Panc1 (cell line): ENCODE data around the gene BCAN. TPM values are rescaled to one million over a fixed set of nuclear protein-coding genes. Genes with fewer than 3 reads are reported as not detected.

Experiments used
- ATAC-seq: fragments of 200-7000 bp; cut with Tn5 transposase; 2 replicates; pipeline ENCODE4 v1.9.1; 2020; ENCODE audit warnings: mild to moderate bottlenecking, moderate library complexity
- BruUV-seq: library from RNA; stranded (reverse); fragments of 400-500 nt; replicated peaks from 2 replicates; lab custom pipeline; 2021; lab: Mats Ljungman, UMichigan
- CTCF ChIA-PET: fragments of 300-600 bp; sonication (Branson Sonifier 250); formaldehyde crosslinking; loops from one replicate; lab custom pipeline; 2022; ENCODE audit warnings: antibody characterized with exemption; lab: Charles Lee
- POLR2A ChIA-PET: fragments of 300-600 bp; sonication (Branson Sonifier 250); formaldehyde crosslinking; loops from one replicate; lab custom pipeline; 2022; ENCODE audit warnings: antibody characterized with exemption; lab: Charles Lee
- DNase-seq: peaks from one replicate; pipeline ENCODE4 v3.0.0-alpha.2; 2010; ENCODE audit warnings: low read depth, low spot score
- H3K27ac ChIP-seq: 2 replicates; pipeline ENCODE4 v1.5.1; 2011; ENCODE audit warnings: mild to moderate bottlenecking, low read length, inconsistent platforms
- H3K27me3 ChIP-seq: fragments of 200-500 bp; sonication (Bioruptor generic); 2 replicates; pipeline ENCODE4 v1.6.0; 2014; ENCODE audit warnings: low read length, inconsistent platforms; ENCODE audit not compliant: control insufficient read depth, insufficient read depth
- H3K36me3 ChIP-seq: fragments of 200-500 bp; sonication (Bioruptor generic); 2 replicates; pipeline ENCODE4 v1.5.1; 2014; ENCODE audit warnings: inconsistent platforms, mild to moderate bottlenecking, low read length, moderate library complexity; ENCODE audit not compliant: control insufficient read depth, insufficient read depth
- H3K4me1 ChIP-seq: 2 replicates; pipeline ENCODE4 v1.5.1; 2011; ENCODE audit warnings: inconsistent platforms, mild to moderate bottlenecking, low read length, moderate library complexity; ENCODE audit not compliant: control insufficient read depth, insufficient read depth
- H3K4me3 ChIP-seq, 2 experiments: 2 replicates each; pipeline ENCODE4 v1.5.1; 2011 to 2012; ENCODE audit warnings: low read depth in 2 of 2, low read length in 2 of 2, mild to moderate bottlenecking in 2 of 2, inconsistent platforms in 1 of 2, moderate library complexity in 1 of 2
- H3K9me3 ChIP-seq: fragments of 200-500 bp; sonication (Bioruptor generic); 2 replicates; pipeline ENCODE4 v1.5.1; 2014; ENCODE audit warnings: low read depth, mild to moderate bottlenecking, inconsistent platforms, low read length, moderate library complexity; ENCODE audit not compliant: control insufficient read depth, insufficient read depth
- POLR2AphosphoS5 ChIP-seq: IDR thresholded peaks from 2 replicates; pipeline ENCODE4 v1.6.1; 2012; ENCODE audit warnings: mild to moderate bottlenecking, low read depth, low read length, moderate library complexity
- SIN3A ChIP-seq: IDR thresholded peaks from 2 replicates; pipeline ENCODE4 v1.6.1; 2012; ENCODE audit warnings: low read depth, mild to moderate bottlenecking, low read length, moderate library complexity, borderline replicate concordance; ENCODE audit not compliant: insufficient read depth
- TCF7L2 ChIP-seq: IDR thresholded peaks from 2 replicates; pipeline ENCODE4 v1.6.1; 2011; ENCODE audit warnings: mild to moderate bottlenecking, low read depth, low read length, inconsistent platforms
- in situ Hi-C: cut with HindIII; loops from 2 replicates; pipeline ENCODE4 v1.10.0; 2016; ENCODE audit warnings: low sequenced_read_pairs, low pct_unique_long_range_greater_than_20kb
- intact Hi-C: fragments of 100-400 bp; cut with micrococcal nuclease; formaldehyde crosslinking; loops from one replicate; pipeline ENCODE4 v1.10.0; 2022; ENCODE audit not compliant: unreplicated experiment
- total RNA-seq: library from RNA; stranded (reverse); gene quantifications from one replicate; pipeline ENCODE4 v1.2.1, GENCODE V29; 2021; ENCODE audit not compliant: unreplicated experiment
- TF ChIP-seq, protein P1 (sequence below): fragments of 450-650 bp; IDR thresholded peaks from 2 replicates; pipeline ENCODE4 v1.5.1; 2017; ENCODE audit warnings: mild to moderate bottlenecking
- TF ChIP-seq, protein P2 (sequence below), 2 experiments: IDR thresholded peaks; 2 replicates each; pipeline ENCODE4 v1.6.1; 2011 to 2012; ENCODE audit warnings: low read depth in 2 of 2, control low read depth in 1 of 2, low read length in 1 of 2, mild to moderate bottlenecking in 1 of 2, moderate library complexity in 1 of 2; ENCODE audit not compliant: insufficient read depth in 1 of 2

BCAN gene
- total RNA-seq, 1 experiment from 2014 or later, result 0.57 TPM

DNA sequence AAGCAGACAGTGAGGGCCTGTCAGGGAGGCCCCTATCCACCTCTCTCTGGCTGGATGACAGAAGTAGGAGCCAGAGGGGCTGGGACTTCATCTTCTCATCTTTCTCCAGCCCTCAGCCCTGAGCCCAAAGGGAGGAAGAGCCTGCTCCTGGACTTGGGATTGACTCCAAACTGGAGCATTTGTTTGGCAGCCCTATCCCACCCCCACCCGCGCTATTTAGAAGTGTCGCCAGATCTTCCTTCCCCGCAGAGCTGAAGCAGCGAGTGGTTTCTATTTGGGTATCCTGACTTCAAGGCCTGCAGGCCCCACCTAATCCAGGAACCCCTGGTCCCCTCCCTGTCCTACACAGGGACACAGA is 25.7 kb downstream of the BCAN start:
- POLR2A ChIA-PET, result interaction anchor here (0.6 kb wide), 1 partner anchor 35 kb away, joined by 5 read pairs; no protein-coding TSS in a partner anchor

DNA sequence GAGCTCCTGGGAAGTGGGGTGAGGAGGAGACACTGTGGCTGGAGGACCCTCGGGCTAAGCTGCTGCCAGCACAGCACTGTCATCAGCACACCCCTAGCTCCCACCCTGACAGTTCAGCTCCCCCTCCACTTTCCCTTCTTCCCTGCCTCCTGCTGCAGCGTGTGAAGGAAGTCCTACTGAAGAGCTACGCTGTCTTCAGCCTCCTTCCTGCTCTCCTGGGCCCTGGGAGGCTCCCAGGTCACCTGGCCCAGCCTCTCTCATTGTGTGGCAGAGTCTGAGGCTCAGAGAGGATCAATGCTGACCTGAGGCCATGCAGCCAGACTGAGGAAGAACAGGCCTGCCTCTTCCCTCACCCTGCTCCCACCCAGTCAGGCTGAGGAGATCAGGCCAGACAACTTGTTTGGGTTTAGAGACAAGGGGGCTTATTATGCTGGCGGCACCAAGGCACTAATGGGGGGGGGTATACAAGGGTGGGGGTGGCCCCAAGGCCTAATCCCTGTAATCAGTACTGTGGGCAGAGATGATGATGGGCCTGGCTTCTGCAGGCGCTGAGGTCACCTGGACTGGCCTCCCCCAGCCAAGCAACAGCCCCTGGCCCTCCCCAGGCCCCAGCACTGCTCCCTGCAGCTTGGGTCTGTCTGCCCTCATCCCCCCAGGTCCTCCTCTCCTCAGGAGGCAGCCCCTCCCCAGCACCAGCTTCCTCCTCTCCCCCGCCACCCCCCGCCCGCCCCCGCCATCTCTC is 26.2 kb downstream of the BCAN start:
- in situ Hi-C loops (no loop called here), intact Hi-C loops (no loop called here)
- Histone ChIP-seq H3K36me3 (no peaks in the 10 kb centered on the region), H3K27ac (peak overlapping the region; percentile 56), H3K9me3 (no peaks in the 10 kb centered on the region), H3K4me3 (no peak overlapping the region), H3K27me3 (no peaks in the 10 kb centered on the region), H3K4me1 (peaks cover 52% of the 10 kb centered on the region)
- CTCF ChIA-PET, result interaction anchor here (0.6 kb wide), 2 partner anchors 9 to 24 kb away, joined by 3 to 11 read pairs; partner anchors contain the start of gene NES
- POLR2A ChIA-PET, result interaction anchor here (0.6 kb wide), 1 partner anchor 35 kb away, joined by 5 read pairs; no protein-coding TSS in a partner anchor
- no peak for DNase-seq
- no TSS peak for BruUV-seq
- ATAC-seq, result peak; percentile 20; the same call in 1 of the 2 replicates
- TF ChIP-seq POLR2AphosphoS5 (no peak), TCF7L2 (no peak), SIN3A (no peak)
- TF ChIP-seq, protein P1, sequence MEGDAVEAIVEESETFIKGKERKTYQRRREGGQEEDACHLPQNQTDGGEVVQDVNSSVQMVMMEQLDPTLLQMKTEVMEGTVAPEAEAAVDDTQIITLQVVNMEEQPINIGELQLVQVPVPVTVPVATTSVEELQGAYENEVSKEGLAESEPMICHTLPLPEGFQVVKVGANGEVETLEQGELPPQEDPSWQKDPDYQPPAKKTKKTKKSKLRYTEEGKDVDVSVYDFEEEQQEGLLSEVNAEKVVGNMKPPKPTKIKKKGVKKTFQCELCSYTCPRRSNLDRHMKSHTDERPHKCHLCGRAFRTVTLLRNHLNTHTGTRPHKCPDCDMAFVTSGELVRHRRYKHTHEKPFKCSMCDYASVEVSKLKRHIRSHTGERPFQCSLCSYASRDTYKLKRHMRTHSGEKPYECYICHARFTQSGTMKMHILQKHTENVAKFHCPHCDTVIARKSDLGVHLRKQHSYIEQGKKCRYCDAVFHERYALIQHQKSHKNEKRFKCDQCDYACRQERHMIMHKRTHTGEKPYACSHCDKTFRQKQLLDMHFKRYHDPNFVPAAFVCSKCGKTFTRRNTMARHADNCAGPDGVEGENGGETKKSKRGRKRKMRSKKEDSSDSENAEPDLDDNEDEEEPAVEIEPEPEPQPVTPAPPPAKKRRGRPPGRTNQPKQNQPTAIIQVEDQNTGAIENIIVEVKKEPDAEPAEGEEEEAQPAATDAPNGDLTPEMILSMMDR, result no peak
- TF ChIP-seq, protein P2, sequence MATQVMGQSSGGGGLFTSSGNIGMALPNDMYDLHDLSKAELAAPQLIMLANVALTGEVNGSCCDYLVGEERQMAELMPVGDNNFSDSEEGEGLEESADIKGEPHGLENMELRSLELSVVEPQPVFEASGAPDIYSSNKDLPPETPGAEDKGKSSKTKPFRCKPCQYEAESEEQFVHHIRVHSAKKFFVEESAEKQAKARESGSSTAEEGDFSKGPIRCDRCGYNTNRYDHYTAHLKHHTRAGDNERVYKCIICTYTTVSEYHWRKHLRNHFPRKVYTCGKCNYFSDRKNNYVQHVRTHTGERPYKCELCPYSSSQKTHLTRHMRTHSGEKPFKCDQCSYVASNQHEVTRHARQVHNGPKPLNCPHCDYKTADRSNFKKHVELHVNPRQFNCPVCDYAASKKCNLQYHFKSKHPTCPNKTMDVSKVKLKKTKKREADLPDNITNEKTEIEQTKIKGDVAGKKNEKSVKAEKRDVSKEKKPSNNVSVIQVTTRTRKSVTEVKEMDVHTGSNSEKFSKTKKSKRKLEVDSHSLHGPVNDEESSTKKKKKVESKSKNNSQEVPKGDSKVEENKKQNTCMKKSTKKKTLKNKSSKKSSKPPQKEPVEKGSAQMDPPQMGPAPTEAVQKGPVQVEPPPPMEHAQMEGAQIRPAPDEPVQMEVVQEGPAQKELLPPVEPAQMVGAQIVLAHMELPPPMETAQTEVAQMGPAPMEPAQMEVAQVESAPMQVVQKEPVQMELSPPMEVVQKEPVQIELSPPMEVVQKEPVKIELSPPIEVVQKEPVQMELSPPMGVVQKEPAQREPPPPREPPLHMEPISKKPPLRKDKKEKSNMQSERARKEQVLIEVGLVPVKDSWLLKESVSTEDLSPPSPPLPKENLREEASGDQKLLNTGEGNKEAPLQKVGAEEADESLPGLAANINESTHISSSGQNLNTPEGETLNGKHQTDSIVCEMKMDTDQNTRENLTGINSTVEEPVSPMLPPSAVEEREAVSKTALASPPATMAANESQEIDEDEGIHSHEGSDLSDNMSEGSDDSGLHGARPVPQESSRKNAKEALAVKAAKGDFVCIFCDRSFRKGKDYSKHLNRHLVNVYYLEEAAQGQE (IDR thresholded peaks at IDR 0.05; ENCODE audit: insufficient read depth in 1 of 2, low read depth in 2 of 2, low read length in 1 of 2), result no peak

More for the DNA sequence above, 25.7 kb downstream of the BCAN start:
- no peaks in the 10 kb centered on the region for H3K27me3 ChIP-seq
- ATAC-seq, result no peak
- CTCF ChIA-PET, result interaction anchor here (0.6 kb wide), 1 partner anchor 25 kb away, joined by 3 read pairs; no protein-coding TSS in a partner anchor
- H3K4me1 ChIP-seq, result peaks cover 57% of the 10 kb centered on the region
- intact Hi-C loops (no loop called here), in situ Hi-C loops (no loop called here)
- TF ChIP-seq, protein P2 (IDR thresholded peaks at IDR 0.05; ENCODE audit: insufficient read depth in 1 of 2, low read depth in 2 of 2, low read length in 1 of 2), result no peak
- TF ChIP-seq TCF7L2 (no peak), POLR2AphosphoS5 (no peak), SIN3A (no peak)
- TF ChIP-seq, protein P1, result no peak
- H3K9me3 ChIP-seq, result no peaks in the 10 kb centered on the region
- no peaks in the 10 kb centered on the region for H3K36me3 ChIP-seq
- BruUV-seq, result no TSS peak
- DNase-seq, result no peak
- H3K27ac ChIP-seq, result peak overlapping the region; percentile 56
- no peak overlapping the region for H3K4me3 ChIP-seq
